Erythroblast (primary cell): Measurements from ENCODE around the gene CFAP99.
"Not testable (repeated sequence)": the region's sequence is repeated elsewhere in the genome, so short reads cannot be mapped to it uniquely, and the experiment has no call there.

Experiments used
- DNase-seq, 2 experiments: peaks; one replicate each; lab custom pipeline; 2025; lab: John Stamatoyannopoulos, UW
- GATA1 ChIP-seq: IDR thresholded peaks from 2 replicates; pipeline ENCODE4 v1.6.1; 2011; ENCODE audit warnings: low read depth, mild to moderate bottlenecking, control low read depth, low read length, moderate library complexity
- POLR2A ChIP-seq: IDR thresholded peaks from 2 replicates; pipeline ENCODE4 v1.6.1; 2011; ENCODE audit warnings: mild to moderate bottlenecking, low read length

CFAP99 gene

GRCh38 chr4:2418650-2419571, at the start of gene CFAP99:
CFAP99 (plus strand) TSS chr4:2418955.
- DNase-seq: peak; percentile 96 to 97
- TF ChIP-seq GATA1 (no peak), POLR2A (no peak)

GRCh38 chr4:2370597-2371320, 48.0 kb upstream of the CFAP99 start:
- no peak for DNase-seq
- no peak for TF ChIP-seq GATA1

GRCh38 chr4:2371765-2372487, 46.8 kb upstream of the CFAP99 start:
- TF ChIP-seq GATA1 (no peak), POLR2A (no peak)
- no peak for DNase-seq

- TF ChIP-seq GATA1 (no peak), POLR2A (no peak)
- no peak for DNase-seq
Measured at GRCh38 chr4:2372488-2373030, 46.2 kb upstream of the CFAP99 start.

GRCh38 chr4:2373532-2373931, 45.2 kb upstream of the CFAP99 start:
- DNase-seq: no peak
- TF ChIP-seq GATA1 (no peak), POLR2A (no peak)

GRCh38 chr4:2375427-2375826, 43.3 kb upstream of the CFAP99 start:
- TF ChIP-seq GATA1 (no peak), POLR2A (no peak)
- peak in 1 of 2 experiments; percentile 22 for DNase-seq

GRCh38 chr4:2377241-2377640, 41.5 kb upstream of the CFAP99 start:
- TF ChIP-seq GATA1: no peak
- no peak for TF ChIP-seq POLR2A
- no peak for DNase-seq

- DNase-seq: no peak
- no peak for TF ChIP-seq POLR2A
Measured at GRCh38 chr4:2378401-2378800, 40.4 kb upstream of the CFAP99 start.

GRCh38 chr4:2378898-2379297, 39.9 kb upstream of the CFAP99 start:
- TF ChIP-seq GATA1 (no peak), POLR2A (no peak)
- no peak for DNase-seq

GRCh38 chr4:2380589-2380988, 38.2 kb upstream of the CFAP99 start:
- not testable (repeated sequence) for DNase-seq

- not testable (repeated sequence) for DNase-seq
Measured at GRCh38 chr4:2382769-2383202, 36.0 kb upstream of the CFAP99 start.

- DNase-seq: not testable (repeated sequence)
Measured at GRCh38 chr4:2383220-2383631, 35.5 kb upstream of the CFAP99 start.

- DNase-seq: no peak
- TF ChIP-seq POLR2A (no peak), GATA1 (no peak)
Measured at GRCh38 chr4:2383760-2384159, 35.0 kb upstream of the CFAP99 start.

GRCh38 chr4:2384245-2384644, 34.5 kb upstream of the CFAP99 start:
- no peak for TF ChIP-seq GATA1
- no peak for TF ChIP-seq POLR2A
- no peak for DNase-seq
